C4-2B (cell line): ENCODE measurements around the gene PSORS1C2.

Source experiments
- ZFX ChIP-seq: fragments of 450-650 bp; IDR thresholded peaks from 2 replicates; pipeline ENCODE4 v1.6.1; 2017
- TF ChIP-seq, protein P1 (sequence below): fragments of 450-650 bp; conservative IDR thresholded peaks from 2 replicates; pipeline ENCODE4 v1.5.1; 2017; ENCODE audit warnings: mild to moderate bottlenecking

DNA sequence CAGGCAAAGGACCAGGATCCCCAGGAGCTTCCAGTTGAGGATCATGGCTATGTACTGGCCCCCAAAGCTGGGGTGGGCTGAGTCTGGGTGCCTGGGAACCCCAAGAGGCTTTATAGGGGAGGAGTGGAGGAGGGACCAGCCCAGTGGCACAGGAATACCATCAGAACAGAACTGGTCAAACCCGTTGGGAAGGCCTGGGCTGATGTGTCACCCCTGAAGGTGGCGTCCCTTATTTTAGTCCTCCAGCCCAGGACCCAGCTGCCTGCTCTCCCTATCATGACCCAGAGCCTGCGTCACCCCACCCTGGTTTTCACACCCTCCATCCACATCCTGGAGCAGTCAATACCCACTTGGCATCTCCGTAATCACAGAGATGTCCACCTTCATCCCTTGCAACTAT lies at the start of gene PSORS1C2:
- TF ChIP-seq, protein P1, sequence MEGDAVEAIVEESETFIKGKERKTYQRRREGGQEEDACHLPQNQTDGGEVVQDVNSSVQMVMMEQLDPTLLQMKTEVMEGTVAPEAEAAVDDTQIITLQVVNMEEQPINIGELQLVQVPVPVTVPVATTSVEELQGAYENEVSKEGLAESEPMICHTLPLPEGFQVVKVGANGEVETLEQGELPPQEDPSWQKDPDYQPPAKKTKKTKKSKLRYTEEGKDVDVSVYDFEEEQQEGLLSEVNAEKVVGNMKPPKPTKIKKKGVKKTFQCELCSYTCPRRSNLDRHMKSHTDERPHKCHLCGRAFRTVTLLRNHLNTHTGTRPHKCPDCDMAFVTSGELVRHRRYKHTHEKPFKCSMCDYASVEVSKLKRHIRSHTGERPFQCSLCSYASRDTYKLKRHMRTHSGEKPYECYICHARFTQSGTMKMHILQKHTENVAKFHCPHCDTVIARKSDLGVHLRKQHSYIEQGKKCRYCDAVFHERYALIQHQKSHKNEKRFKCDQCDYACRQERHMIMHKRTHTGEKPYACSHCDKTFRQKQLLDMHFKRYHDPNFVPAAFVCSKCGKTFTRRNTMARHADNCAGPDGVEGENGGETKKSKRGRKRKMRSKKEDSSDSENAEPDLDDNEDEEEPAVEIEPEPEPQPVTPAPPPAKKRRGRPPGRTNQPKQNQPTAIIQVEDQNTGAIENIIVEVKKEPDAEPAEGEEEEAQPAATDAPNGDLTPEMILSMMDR = no peak
- TF ChIP-seq ZFX = no peak
